Neuronal stem cell (in vitro differentiated cells): ENCODE results near the gene P3H4.

Source experiments
- DNase-seq: peaks from one replicate; pipeline ENCODE4 v3.0.0-alpha.2; 2013; ENCODE audit warnings: low spot score
- H2AFZ ChIP-seq: one replicate; pipeline ENCODE4 v1.6.1; 2013; ENCODE audit warnings: mild to moderate bottlenecking, low read length, inconsistent platforms
- H2AK5ac ChIP-seq: 2 replicates; pipeline ENCODE4 v1.6.1; 2013; ENCODE audit warnings: low read depth, mild to moderate bottlenecking, inconsistent platforms, low read length, moderate library complexity, mixed read lengths
- H2BK120ac ChIP-seq: 2 replicates; pipeline ENCODE4 v1.6.1; 2013; ENCODE audit warnings: low read depth, mild to moderate bottlenecking, inconsistent platforms, low read length, moderate library complexity, mixed read lengths
- H2BK12ac ChIP-seq: one replicate; pipeline ENCODE4 v1.6.1; 2013; ENCODE audit warnings: low read length, inconsistent platforms
- H2BK15ac ChIP-seq: 2 replicates; pipeline ENCODE4 v1.6.1; 2013; ENCODE audit warnings: mild to moderate bottlenecking, low read length, inconsistent platforms, mixed read lengths
- H2BK5ac ChIP-seq: one replicate; pipeline ENCODE4 v1.6.1; 2013; ENCODE audit warnings: inconsistent platforms, mild to moderate bottlenecking, low read length, moderate library complexity
- H3K14ac ChIP-seq: one replicate; pipeline ENCODE4 v1.6.1; 2013; ENCODE audit warnings: low read length, inconsistent platforms
- H3K18ac ChIP-seq: 2 replicates; pipeline ENCODE4 v1.6.1; 2013; ENCODE audit warnings: low read length, inconsistent platforms
- H3K23ac ChIP-seq: 2 replicates; pipeline ENCODE4 v1.6.1; 2013; ENCODE audit warnings: low read depth, mild to moderate bottlenecking, mixed read lengths, low read length, inconsistent platforms; ENCODE audit not compliant: poor library complexity
- H3K27ac ChIP-seq: replicated peaks from 3 replicates; pipeline ENCODE4 v1.5.1; 2013; ENCODE audit warnings: low read length, inconsistent platforms
- H3K27me3 ChIP-seq, 3 experiments: 2 replicates each; pipeline ENCODE4 v1.6.1; 2013; ENCODE audit warnings: low read length in 3 of 3, mild to moderate bottlenecking in 2 of 3, inconsistent platforms in 1 of 3, low read depth in 1 of 3, mixed read lengths in 1 of 3, moderate library complexity in 1 of 3; ENCODE audit not compliant: control insufficient read depth in 3 of 3, insufficient read depth in 3 of 3
- H3K36me3 ChIP-seq, 2 donors: replicated peaks in 1 of 2; 2 replicates each; pipeline ENCODE4 v1.6.1; 2013; ENCODE audit warnings: low read length in 2 of 2; ENCODE audit not compliant: control insufficient read depth in 2 of 2, insufficient read depth in 2 of 2
- H3K4ac ChIP-seq: 2 replicates; pipeline ENCODE4 v1.6.1; 2013; ENCODE audit warnings: inconsistent platforms, mild to moderate bottlenecking, low read length, moderate library complexity
- H3K4me1 ChIP-seq, 2 donors: 1 replicate in 1 of 2; 2 replicates in 1 of 2; pipeline ENCODE4 v1.6.1; 2013; ENCODE audit warnings: low read length in 2 of 2, low read depth in 1 of 2; ENCODE audit not compliant: control insufficient read depth in 2 of 2, insufficient read depth in 1 of 2
- H3K4me2 ChIP-seq: one replicate; pipeline ENCODE4 v1.6.1; 2013; ENCODE audit warnings: mild to moderate bottlenecking, low read length, inconsistent platforms; ENCODE audit not compliant: insufficient read depth, poor library complexity, severe bottlenecking
- H3K4me3 ChIP-seq, 2 donors: 2 replicates each; pipeline ENCODE4 v1.5.1; 2013; ENCODE audit warnings: low read length in 2 of 2, mild to moderate bottlenecking in 2 of 2, inconsistent platforms in 1 of 2, moderate library complexity in 1 of 2
- H3K79me1 ChIP-seq: one replicate; pipeline ENCODE4 v1.6.1; 2013; ENCODE audit warnings: low read depth, mild to moderate bottlenecking, inconsistent platforms, low read length, moderate library complexity
- H3K9ac ChIP-seq: one replicate; pipeline ENCODE4 v1.6.1; 2013; ENCODE audit warnings: mild to moderate bottlenecking, low read depth, low read length, inconsistent platforms; ENCODE audit not compliant: poor library complexity
- H3K9me3 ChIP-seq, 2 donors: replicated peaks in 1 of 2; 2 replicates each; pipeline versions ENCODE3 to v1.6.1; 2013; ENCODE audit warnings: low read length in 2 of 2, mild to moderate bottlenecking in 2 of 2, inconsistent platforms in 1 of 2, low read depth in 1 of 2, mixed read lengths in 1 of 2, moderate library complexity in 1 of 2; ENCODE audit not compliant: control insufficient read depth in 2 of 2, insufficient read depth in 1 of 2
- H4K8ac ChIP-seq: one replicate; pipeline ENCODE4 v1.6.1; 2013; ENCODE audit warnings: low read depth, mild to moderate bottlenecking, inconsistent platforms, low read length, moderate library complexity
- H4K91ac ChIP-seq: one replicate; pipeline ENCODE4 v1.6.1; 2013; ENCODE audit warnings: low read length, low read depth, mild to moderate bottlenecking, inconsistent platforms; ENCODE audit not compliant: poor library complexity
- WGBS, 2 donors: extraction: QIAGEN DNeasy Blood & Tissue Kit; methylation state at CpG; one replicate each; pipeline ENCODE4 v1.1.7; 2013; ENCODE audit warnings: missing lambda C conversion rate in 2 of 2, mixed read lengths in 1 of 2; ENCODE audit not compliant: insufficient read length in 2 of 2, insufficient replicate concordance in 1 of 2; ENCODE audit errors: extremely low coverage in 2 of 2; 5-methylcytosine and 5-hydroxymethylcytosine counted together

The P3H4 gene

GRCh38 chr17:41824086-41824485, 12.3 kb upstream of the P3H4 start:
- Histone ChIP-seq H3K4me2 (no peak overlapping the region), H3K36me3 (peaks cover 28 to 82% of the 10 kb centered on the region in 2 donors), H2AFZ (no peak overlapping the region), H2BK5ac (no peak overlapping the region), H3K23ac (no peak overlapping the region), H3K27me3 (no peaks in the 10 kb centered on the region), H2AK5ac (no peak overlapping the region), H4K8ac (no peak overlapping the region), H3K4me1 (peaks cover 3 to 26% of the 10 kb centered on the region in 2 donors), H3K14ac (no peak overlapping the region), H3K18ac (no peak overlapping the region), H2BK120ac (no peak overlapping the region), H3K4me3 (no peak overlapping the region), H3K9ac (no peak overlapping the region), H3K9me3 (no peaks in the 10 kb centered on the region), H3K4ac (no peak overlapping the region), H3K79me1 (no peaks in the 10 kb centered on the region), H4K91ac (no peak overlapping the region), H2BK12ac (no peak overlapping the region), H2BK15ac (no peak overlapping the region), H3K27ac (no peak overlapping the region)
- no CpG with 5 or more reads among the region's 7 CpGs for WGBS, 2 donors
- DNase-seq: no peak

DNA sequence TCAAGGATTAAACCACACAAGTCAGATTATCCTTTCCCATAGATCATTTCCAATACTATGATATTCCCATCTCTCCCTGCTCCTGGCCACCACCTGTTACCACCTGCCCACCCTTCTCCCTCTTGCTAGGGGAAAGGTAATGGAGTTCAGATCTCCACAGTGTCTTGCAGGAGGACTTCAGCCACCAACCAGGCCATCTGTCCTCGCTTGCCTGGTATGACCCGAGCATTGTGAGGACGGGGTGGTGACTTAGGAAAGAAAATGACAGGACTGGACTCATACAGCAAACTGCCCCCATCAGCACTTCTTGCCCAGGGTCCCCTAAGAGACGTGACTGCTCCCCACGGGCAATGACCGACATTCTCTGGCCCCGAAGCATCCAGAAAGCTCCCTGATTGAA, 11.8 kb upstream of the P3H4 start:
- Histone ChIP-seq H2AK5ac (no peak overlapping the region), H3K23ac (no peak overlapping the region), H2BK12ac (no peak overlapping the region), H3K4me2 (no peak overlapping the region), H3K4me3 (no peak overlapping the region), H2BK120ac (no peak overlapping the region), H2BK15ac (no peak overlapping the region), H3K36me3 (peaks cover 26 to 80% of the 10 kb centered on the region in 2 donors), H2BK5ac (no peak overlapping the region), H3K9me3 (no peaks in the 10 kb centered on the region), H3K27ac (no peak overlapping the region), H2AFZ (no peak overlapping the region), H3K4me1 (peaks cover 3 to 29% of the 10 kb centered on the region in 2 donors), H3K9ac (no peak overlapping the region), H3K18ac (no peak overlapping the region), H3K14ac (no peak overlapping the region), H3K79me1 (no peaks in the 10 kb centered on the region), H4K91ac (no peak overlapping the region), H4K8ac (no peak overlapping the region), H3K4ac (no peak overlapping the region), H3K27me3 (no peaks in the 10 kb centered on the region)
- WGBS, 2 donors: no CpG with 5 or more reads among the region's 7 CpGs
- no peak for DNase-seq

DNA sequence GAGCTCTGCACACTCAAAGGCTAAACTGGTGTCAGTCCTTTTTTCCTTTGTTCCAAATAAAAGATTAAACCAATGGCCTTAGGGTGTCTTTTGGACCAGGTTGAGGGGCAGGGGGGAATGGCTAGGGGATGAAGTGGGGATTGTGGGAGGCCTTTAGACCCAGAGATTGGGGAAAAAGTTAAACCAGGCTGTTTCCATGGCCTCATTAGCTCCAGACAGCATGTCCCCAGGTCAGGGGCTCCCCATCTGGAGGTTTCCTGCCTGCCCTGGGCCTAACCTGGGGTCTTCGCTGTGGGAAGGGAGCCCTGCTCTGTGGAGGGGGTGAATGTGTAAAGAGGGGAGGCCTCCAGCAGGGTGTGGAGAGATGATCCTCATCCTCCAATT, 11.4 kb upstream of the P3H4 start:
- Histone ChIP-seq H3K9ac (no peak overlapping the region), H2BK120ac (no peak overlapping the region), H2BK5ac (no peak overlapping the region), H3K36me3 (peaks cover 29 to 79% of the 10 kb centered on the region in 2 donors), H3K4me3 (no peak overlapping the region), H3K23ac (no peak overlapping the region), H2BK12ac (no peak overlapping the region), H3K27me3 (no peaks in the 10 kb centered on the region), H4K91ac (no peak overlapping the region), H3K4me1 (peaks cover 3 to 31% of the 10 kb centered on the region in 2 donors), H2AFZ (no peak overlapping the region), H3K4ac (no peak overlapping the region), H3K9me3 (peaks cover 0 to 3% of the 10 kb centered on the region in 2 donors), H3K14ac (no peak overlapping the region), H3K18ac (no peak overlapping the region), H3K4me2 (no peak overlapping the region), H4K8ac (no peak overlapping the region), H2AK5ac (no peak overlapping the region), H3K79me1 (no peaks in the 10 kb centered on the region), H2BK15ac (no peak overlapping the region), H3K27ac (no peak overlapping the region)
- DNase-seq: no peak
- WGBS, 2 donors: no CpG with 5 or more reads among the region's 1 CpG

GRCh38 chr17:41822216-41823140, 10.7 kb upstream of the P3H4 start:
- WGBS, 2 donors: no CpG with 5 or more reads among the region's 12 CpGs

More at GRCh38 chr17:41822216-41823140, 10.7 kb upstream of the P3H4 start:
- no peak overlapping the region for H3K4ac ChIP-seq
- H3K9ac ChIP-seq: no peak overlapping the region
- peak overlapping the region; percentile 44 for H3K18ac ChIP-seq
- no peaks in the 10 kb centered on the region for H3K79me1 ChIP-seq
- DNase-seq: no peak
- peaks cover 3 to 31% of the 10 kb centered on the region in 2 donors for H3K4me1 ChIP-seq
- H4K91ac ChIP-seq: no peak overlapping the region
- no peak overlapping the region for H3K4me2 ChIP-seq
- no peak overlapping the region for H2BK120ac ChIP-seq
- H3K36me3 ChIP-seq: peaks cover 27 to 78% of the 10 kb centered on the region in 2 donors
- H2AFZ ChIP-seq: no peak overlapping the region
- H3K9me3 ChIP-seq: peaks cover 0 to 3% of the 10 kb centered on the region in 2 donors
- peak overlapping the region; percentile 58 for H4K8ac ChIP-seq
- H3K23ac ChIP-seq: no peak overlapping the region
- no peak overlapping the region for H3K4me3 ChIP-seq
- H3K27me3 ChIP-seq: peaks cover 0 to 2% (median 0%) of the 10 kb centered on the region in 3 experiments
- no peak overlapping the region for H2BK5ac ChIP-seq
- H3K14ac ChIP-seq: no peak overlapping the region
- no peak overlapping the region for H2BK15ac ChIP-seq
- H2AK5ac ChIP-seq: peak overlapping the region; percentile 53
- peak overlapping the region; percentile 31 for H3K27ac ChIP-seq
- no peak overlapping the region for H2BK12ac ChIP-seq
